ENCODE results near the gene HAND2.

HAND2 gene

GRCh38 chr4:173501592-173502150 lies 28.4 kb downstream of the HAND2 start:
- FAIRE-seq = no peak

- FAIRE-seq = no peak
Observed at GRCh38 chr4:173500841-173501591, 29.0 kb downstream of the HAND2 start.

- no peak for FAIRE-seq
Observed at GRCh38 chr4:173499658-173500535, 30.1 kb downstream of the HAND2 start.

- no peak for FAIRE-seq
Observed at GRCh38 chr4:173498771-173499170, 31.3 kb downstream of the HAND2 start.

GRCh38 chr4:173498023-173498422 lies 32.0 kb downstream of the HAND2 start:
- FAIRE-seq = no peak

GRCh38 chr4:173494013-173494970 lies 35.7 kb downstream of the HAND2 start:
- no peak for FAIRE-seq

DNA sequence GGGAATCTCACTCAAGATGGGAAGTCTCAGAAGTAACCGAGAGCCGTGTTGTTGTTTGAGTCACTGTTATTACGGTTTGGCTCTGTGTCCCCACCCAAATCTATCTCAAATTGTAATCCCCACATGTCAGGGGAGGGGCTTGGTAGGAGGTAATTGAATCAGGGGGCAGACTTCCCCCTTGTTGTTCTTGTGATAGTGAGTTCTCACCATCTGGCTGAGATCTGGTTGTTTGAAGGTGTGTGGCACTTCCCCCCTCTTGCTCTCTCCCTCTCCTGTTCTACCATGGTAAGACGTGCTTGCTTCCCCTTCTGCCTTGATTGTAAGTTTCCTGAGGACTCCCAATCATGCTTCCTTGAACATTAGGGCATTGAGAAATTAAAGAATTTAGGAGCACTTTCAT lies 37.0 kb downstream of the HAND2 start:
- FAIRE-seq = no peak

GRCh38 chr4:173492315-173492714 lies 37.7 kb downstream of the HAND2 start:
- no peak for FAIRE-seq

- no peak for FAIRE-seq
Observed at GRCh38 chr4:173490817-173491528, 39.1 kb downstream of the HAND2 start.

GRCh38 chr4:173490256-173490655 lies 39.8 kb downstream of the HAND2 start:
- FAIRE-seq = no peak

GRCh38 chr4:173489514-173489913 lies 40.5 kb downstream of the HAND2 start:
- FAIRE-seq = peak; percentile 95

- FAIRE-seq = no peak
Observed at GRCh38 chr4:173488656-173489055, 41.4 kb downstream of the HAND2 start.

GRCh38 chr4:173488074-173488473 lies 42.0 kb downstream of the HAND2 start:
- FAIRE-seq = no peak

GRCh38 chr4:173486714-173487392 lies 43.2 kb downstream of the HAND2 start:
- FAIRE-seq = no peak

DNA sequence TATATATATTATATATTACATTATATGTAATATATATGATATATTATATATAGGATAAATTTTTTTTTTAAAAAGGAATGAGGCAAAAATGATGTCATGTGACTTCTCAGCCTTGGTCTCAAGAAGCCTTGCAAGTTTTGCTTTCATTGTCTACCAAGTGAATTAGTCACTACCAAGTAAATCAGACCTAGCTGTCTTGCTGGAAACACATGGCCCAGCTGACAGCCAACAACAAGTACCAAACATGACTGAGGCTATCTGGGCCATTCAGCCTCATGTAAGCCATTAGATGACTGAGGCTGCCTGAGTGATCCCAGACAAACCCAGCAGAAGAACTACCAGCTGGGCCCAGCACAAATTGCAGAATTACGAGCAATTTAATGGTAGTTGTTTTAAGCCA lies 44.9 kb downstream of the HAND2 start:
- FAIRE-seq = no peak

- no peak for FAIRE-seq
Observed at GRCh38 chr4:173482330-173482931, 47.6 kb downstream of the HAND2 start.

DNA sequence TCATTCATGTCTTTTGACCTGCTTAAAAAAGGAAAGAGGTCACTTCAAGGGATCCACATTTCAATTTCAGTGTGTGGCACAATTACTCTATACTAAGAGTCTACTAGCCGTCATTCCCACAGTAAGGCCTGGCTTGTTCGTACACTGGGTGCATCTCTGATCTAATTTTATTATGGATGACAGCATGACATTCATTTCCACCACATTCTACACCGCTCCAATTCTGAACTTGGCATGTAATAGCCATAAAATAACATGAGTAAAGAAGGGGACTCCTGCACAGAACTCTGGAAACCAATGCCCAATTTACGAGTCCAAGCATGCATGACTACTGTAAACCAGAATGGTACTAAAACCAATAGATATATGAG lies 51.1 kb downstream of the HAND2 start:
- no peak for FAIRE-seq

GRCh38 chr4:173478201-173478912 lies 51.7 kb downstream of the HAND2 start:
- peak; percentile 93 for FAIRE-seq

DNA sequence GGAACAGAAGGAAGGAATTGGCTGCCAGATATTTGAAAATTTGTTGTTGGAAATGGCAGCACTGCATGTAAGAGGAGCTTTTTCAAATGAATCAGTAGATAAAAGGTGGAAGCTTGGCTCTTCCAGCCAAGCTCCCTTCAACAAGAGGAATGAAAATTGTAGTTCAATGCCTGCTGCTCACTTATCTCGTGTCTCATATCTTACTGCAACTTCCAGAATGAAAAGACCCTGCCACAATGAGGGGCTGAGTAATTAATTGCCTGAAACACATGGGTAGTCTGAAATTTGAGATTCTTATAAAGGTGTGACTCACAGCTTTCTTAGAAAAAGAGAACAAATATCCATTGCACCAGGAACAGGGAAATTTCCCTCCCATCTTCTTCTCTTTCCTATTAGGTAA lies 53.0 kb downstream of the HAND2 start:
- FAIRE-seq = no peak

Measured in endometrium (tissue), 2 donors.